Testis (tissue), 2 donors: ENCODE data around the gene WDR20.

Experiments used
- POLR2A ChIP-seq: fragments of 450-650 bp; IDR thresholded peaks from one replicate; pipeline ENCODE4 v1.6.1; 2017; ENCODE audit warnings: antibody characterized with exemption, mild to moderate bottlenecking, moderate library complexity
- TF ChIP-seq, protein P1 (sequence below), 3 experiments: fragments of 450-650 bp in 2 of 3; fragments of 200-600 bp in 1 of 3; sonication (generic) in 1 of 3; IDR thresholded peaks; one replicate each; pipeline ENCODE4 v1.5.1; 2016 to 2019; ENCODE audit warnings: antibody characterized with exemption in 3 of 3, mild to moderate bottlenecking in 2 of 3, moderate library complexity in 1 of 3

GRCh38 chr14:102138961-102139285 is 774 bp upstream of the WDR20 start:
- TF ChIP-seq, protein P1, sequence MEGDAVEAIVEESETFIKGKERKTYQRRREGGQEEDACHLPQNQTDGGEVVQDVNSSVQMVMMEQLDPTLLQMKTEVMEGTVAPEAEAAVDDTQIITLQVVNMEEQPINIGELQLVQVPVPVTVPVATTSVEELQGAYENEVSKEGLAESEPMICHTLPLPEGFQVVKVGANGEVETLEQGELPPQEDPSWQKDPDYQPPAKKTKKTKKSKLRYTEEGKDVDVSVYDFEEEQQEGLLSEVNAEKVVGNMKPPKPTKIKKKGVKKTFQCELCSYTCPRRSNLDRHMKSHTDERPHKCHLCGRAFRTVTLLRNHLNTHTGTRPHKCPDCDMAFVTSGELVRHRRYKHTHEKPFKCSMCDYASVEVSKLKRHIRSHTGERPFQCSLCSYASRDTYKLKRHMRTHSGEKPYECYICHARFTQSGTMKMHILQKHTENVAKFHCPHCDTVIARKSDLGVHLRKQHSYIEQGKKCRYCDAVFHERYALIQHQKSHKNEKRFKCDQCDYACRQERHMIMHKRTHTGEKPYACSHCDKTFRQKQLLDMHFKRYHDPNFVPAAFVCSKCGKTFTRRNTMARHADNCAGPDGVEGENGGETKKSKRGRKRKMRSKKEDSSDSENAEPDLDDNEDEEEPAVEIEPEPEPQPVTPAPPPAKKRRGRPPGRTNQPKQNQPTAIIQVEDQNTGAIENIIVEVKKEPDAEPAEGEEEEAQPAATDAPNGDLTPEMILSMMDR (IDR thresholded peaks at IDR 0.05): no peak
- no peak for TF ChIP-seq POLR2A
